ENCODE results near the gene PCDHB12.
A peak's percentile ranks its signal among the peaks of the same experiment; 100 is the strongest.
"Not testable (repeated sequence)": the region's sequence is repeated elsewhere in the genome, so short reads cannot be mapped to it uniquely, and the experiment has no call there.

PCDHB12 gene

DNA sequence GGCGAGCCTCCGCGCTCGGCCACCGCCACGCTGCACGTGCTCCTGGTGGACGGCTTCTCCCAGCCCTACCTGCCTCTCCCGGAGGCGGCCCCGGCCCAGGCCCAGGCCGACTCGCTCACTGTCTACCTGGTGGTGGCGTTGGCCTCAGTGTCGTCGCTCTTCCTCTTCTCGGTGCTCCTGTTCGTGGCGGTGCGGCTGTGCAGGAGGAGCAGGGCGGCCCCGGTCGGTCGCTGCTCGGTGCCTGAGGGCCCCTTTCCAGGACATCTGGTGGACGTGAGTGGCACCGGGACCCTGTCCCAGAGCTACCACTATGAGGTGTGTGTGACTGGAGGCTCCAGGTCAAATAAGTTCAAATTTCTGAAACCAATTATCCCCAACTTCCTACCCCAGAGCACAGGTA, 2.3 kb downstream of the PCDHB12 start:
- DNase-seq, result not testable (repeated sequence)

GRCh38 chr5:141213656-141214339, 5.3 kb downstream of the PCDHB12 start, which contains the start of gene PCDHB13:
Gene PCDHB13 (plus strand): TSS chr5:141213919. CDS start chr5:141214124, 205 bp downstream.
- peak in 2 of 3 donors; percentile 1 to 10 for DNase-seq

DNA sequence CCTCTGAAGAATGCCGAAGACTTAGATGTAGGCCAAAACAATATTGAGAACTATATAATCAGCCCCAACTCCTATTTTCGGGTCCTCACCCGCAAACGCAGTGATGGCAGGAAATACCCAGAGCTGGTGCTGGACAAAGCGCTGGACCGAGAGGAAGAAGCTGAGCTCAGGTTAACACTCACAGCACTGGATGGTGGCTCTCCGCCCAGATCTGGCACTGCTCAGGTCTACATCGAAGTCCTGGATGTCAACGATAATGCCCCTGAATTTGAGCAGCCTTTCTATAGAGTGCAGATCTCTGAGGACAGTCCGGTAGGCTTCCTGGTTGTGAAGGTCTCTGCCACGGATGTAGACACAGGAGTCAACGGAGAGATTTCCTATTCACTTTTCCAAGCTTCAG, 6.1 kb downstream of the PCDHB12 start:
- DNase-seq, result not testable (repeated sequence)

DNA sequence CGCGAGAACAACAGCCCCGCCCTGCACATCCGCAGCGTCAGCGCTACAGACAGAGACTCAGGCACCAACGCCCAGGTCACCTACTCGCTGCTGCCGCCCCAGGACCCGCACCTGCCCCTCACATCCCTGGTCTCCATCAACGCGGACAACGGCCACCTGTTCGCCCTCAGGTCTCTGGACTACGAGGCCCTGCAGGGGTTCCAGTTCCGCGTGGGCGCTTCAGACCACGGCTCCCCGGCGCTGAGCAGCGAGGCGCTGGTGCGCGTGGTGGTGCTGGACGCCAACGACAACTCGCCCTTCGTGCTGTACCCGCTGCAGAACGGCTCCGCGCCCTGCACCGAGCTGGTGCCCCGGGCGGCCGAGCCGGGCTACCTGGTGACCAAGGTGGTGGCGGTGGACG, 7.0 kb downstream of the PCDHB12 start:
- DNase-seq, result not testable (repeated sequence)

DNA sequence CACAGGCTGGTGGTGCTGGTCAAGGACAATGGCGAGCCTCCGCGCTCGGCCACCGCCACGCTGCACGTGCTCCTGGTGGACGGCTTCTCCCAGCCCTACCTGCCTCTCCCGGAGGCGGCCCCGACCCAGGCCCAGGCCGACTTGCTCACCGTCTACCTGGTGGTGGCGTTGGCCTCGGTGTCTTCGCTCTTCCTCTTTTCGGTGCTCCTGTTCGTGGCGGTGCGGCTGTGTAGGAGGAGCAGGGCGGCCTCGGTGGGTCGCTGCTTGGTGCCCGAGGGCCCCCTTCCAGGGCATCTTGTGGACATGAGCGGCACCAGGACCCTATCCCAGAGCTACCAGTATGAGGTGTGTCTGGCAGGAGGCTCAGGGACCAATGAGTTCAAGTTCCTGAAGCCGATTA, 7.5 kb downstream of the PCDHB12 start:
- DNase-seq, result not testable (repeated sequence)

GRCh38 chr5:141223112-141223783, 14.7 kb downstream of the PCDHB12 start, which contains the start of gene PCDHB14:
Gene PCDHB14 (plus strand): TSS chr5:141223343. CDS start chr5:141223506, 163 bp downstream.
- DNase-seq, result peak in 2 of 3 donors; percentile 1 to 3

GRCh38 chr5:141224844-141225243, 16.3 kb downstream of the PCDHB12 start:
- DNase-seq, result not testable (repeated sequence)

GRCh38 chr5:141225421-141225820, 16.9 kb downstream of the PCDHB12 start:
- not testable (repeated sequence) for DNase-seq

DNA sequence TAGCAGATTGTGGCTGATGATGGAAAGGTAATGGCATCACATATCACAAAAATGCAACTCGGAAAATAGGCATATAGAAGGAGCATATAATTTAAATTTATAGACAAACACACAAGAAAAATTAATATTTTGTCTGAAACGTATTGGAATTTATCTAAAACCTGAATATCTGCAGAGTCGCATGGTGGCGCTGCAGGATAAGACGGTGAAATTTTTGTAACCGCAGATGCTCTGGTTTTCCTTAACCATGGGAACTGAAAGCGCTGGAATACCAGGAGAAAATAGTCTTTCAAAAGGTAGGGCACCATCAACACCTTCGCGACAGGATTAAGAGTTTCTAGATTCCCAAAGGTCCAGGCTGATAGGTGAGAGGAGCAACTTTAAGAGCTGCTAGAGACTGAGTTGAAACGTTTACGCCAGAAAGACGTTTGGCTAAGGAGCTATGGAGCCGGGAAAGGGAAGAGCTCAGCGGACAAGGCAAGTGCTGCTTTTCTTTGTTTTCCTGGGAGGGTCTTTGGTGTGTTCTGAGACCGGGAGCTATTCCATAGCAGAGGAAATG, 25.7 kb downstream of the PCDHB12 start:
- DNase-seq, result no peak

GRCh38 chr5:141235922-141236321, 27.4 kb downstream of the PCDHB12 start:
- not testable (repeated sequence) for DNase-seq

- no peak for DNase-seq
Observed at GRCh38 chr5:141236516-141237313, 28.2 kb downstream of the PCDHB12 start.

GRCh38 chr5:141241496-141241895, 33.0 kb downstream of the PCDHB12 start:
- no peak for DNase-seq

DNA sequence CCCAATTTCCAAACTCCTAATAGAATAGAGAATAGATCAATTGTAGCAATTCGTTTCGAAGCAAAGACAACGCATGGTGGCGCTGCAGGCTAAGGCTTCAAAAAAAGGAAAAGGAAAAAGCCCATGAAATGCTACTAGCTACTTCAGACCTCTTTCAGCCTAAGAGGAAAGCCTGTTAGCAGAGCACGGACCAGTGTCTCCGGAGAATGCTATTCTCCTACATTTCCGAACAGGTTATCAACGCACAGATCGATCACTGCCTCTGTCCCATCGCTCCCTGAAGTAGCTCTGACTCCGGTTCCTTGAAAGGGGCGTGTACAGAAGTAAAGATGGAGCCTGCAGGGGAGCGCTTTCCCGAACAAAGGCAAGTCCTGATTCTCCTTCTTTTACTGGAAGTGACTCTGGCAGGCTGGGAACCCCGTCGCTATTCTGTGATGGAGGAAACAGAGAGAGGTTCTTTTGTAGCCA, 36.8 kb downstream of the PCDHB12 start, which contains the start of gene PCDHB15:
PCDHB15 (plus strand) TSS at position 146 of the 468 bp plus-strand sequence; CDS start at position 330, 184 bp downstream.
- no peak for DNase-seq

DNA sequence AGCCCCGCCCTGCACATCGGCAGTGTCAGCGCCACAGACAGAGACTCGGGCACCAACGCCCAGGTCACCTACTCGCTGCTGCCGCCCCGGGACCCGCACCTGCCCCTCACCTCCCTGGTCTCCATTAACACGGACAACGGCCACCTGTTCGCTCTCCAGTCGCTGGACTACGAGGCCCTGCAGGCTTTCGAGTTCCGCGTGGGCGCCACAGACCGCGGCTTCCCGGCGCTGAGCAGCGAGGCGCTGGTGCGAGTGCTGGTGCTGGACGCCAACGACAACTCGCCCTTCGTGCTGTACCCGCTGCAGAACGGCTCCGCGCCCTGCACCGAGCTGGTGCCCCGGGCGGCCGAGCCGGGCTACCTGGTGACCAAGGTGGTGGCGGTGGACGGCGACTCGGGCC, 38.5 kb downstream of the PCDHB12 start:
- DNase-seq, result not testable (repeated sequence)

DNA sequence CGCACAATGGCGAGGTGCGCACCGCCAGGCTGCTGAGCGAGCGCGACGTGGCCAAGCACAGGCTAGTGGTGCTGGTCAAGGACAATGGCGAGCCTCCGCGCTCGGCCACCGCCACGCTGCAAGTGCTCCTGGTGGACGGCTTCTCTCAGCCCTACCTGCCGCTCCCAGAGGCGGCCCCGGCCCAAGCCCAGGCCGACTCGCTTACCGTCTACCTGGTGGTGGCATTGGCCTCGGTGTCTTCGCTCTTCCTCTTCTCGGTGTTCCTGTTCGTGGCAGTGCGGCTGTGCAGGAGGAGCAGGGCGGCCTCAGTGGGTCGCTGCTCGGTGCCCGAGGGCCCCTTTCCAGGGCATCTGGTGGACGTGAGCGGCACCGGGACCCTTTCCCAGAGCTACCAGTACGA, 38.9 kb downstream of the PCDHB12 start:
- DNase-seq, result not testable (repeated sequence)

DNA sequence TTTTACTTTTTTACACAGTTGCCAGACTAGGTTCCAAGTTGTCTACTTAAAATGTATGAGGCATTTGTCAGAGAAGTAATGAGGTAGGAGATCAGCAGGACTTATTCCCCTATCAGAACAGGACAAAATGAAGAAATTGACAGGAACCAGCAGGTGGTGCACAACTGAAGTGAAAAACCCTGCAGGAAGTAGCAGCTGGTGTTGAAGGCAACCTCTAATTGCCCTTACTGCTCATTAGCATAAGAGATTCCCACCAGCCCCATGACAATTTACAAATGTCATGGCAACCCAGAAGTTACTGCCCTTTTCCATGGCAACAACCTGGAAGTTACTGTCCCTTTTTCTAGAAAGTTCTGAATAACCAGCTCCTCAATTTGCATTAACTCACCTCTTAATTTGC, 42.1 kb downstream of the PCDHB12 start:
- DNase-seq, result no peak

DNA sequence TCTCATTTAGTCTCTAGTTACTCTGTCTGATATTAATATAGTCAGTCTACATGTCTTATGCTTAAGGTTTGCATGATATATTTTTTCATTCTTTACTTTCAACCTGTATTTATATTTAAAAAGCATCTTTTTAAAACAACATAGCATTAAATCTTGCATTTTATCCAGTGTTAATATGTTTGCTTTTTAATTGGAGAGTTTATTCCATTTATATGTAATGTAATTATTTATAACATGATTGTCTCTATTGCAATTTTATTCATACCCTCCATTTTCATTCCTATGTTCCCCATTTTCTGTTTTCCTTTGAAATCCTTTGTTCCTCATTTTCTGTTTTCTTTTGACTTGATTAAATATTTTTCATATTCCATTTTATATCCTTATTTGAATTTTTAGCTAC, 49.9 kb downstream of the PCDHB12 start:
- no peak for DNase-seq

- DNase-seq, result no peak
Observed at GRCh38 chr5:141258948-141259347, 50.4 kb downstream of the PCDHB12 start.

DNA sequence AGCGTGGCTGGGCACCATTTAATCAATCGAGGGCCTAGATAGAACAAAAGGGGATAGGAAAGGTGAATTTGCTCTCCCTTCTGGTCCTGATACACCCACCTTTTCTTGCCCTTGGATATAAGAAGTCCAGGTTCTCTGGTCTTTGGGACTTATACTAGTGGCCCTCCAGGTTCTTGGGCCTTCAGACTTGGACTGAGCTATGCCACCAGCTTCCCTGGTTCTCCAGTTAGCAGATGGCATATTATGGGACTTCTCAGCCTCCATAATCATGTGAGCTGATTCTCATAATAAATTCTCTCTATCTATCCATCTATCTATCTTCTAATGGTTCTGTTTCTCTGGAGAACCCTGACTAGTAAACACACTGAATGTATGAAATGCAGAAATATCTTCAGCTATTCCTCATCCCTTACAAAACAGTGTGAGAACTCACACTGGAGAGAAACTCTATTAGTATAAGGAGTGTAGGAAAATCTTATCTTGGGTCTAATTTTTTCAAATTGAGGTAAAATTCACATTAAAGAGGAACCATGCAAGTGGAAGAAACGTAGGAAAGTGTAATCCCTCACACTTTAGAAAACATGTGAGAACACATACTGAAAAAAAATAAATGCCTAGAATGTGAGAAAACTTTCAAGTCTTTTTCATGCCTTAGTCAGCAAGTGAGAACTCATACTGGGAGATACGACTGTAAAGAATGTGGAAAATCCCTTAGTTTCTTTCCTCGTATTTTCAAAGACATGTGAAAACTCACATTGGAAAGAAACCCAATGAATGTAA, 52.1 kb downstream of the PCDHB12 start:
- peak in 2 of 3 donors; percentile 4 to 10 for DNase-seq

DNA sequence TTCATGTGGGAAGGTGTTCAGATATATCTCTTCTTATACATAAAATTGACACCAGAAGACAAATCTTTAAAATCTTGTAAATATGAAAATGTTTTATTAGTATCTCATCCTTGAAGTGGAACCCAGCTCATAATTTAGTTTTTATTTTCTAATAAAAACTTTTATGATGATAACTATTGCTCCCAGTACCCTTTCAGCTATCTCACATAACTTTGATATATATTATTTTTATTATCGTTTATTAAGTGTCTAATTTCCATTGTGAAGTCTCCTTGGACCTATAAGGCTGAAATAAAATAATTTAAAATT, 52.7 kb downstream of the PCDHB12 start:
- no peak for DNase-seq

Measured in suppressor macrophage treated with lipopolysaccharide for 1 hour (primary cell).